GM18502 (cell line): ENCODE results near the gene MPRIP.
"Not testable (repeated sequence)": the region's sequence is repeated elsewhere in the genome, so short reads cannot be mapped to it uniquely, and the experiment has no call there.

Experiments
- ATAC-seq: cut with Tn5 transposase; IDR thresholded peaks from one replicate; pipeline ENCODE4 v1.9.1; 2021; ENCODE audit warnings: mild to moderate bottlenecking; ENCODE audit not compliant: unreplicated experiment, poor library complexity

The MPRIP gene

GRCh38 chr17:17011043-17011907 is 31.0 kb upstream of the MPRIP start:
- ATAC-seq = not testable (repeated sequence)

GRCh38 chr17:17013828-17014747 is 28.2 kb upstream of the MPRIP start:
- not testable (repeated sequence) for ATAC-seq

- not testable (repeated sequence) for ATAC-seq
Measured at GRCh38 chr17:17014748-17015124, 27.5 kb upstream of the MPRIP start.

- no peak for ATAC-seq
Measured at GRCh38 chr17:17015230-17015629, 27.0 kb upstream of the MPRIP start.

GRCh38 chr17:17016199-17017197 is 25.8 kb upstream of the MPRIP start:
- not testable (repeated sequence) for ATAC-seq

GRCh38 chr17:17017343-17018014 is 24.8 kb upstream of the MPRIP start:
- ATAC-seq = no peak

GRCh38 chr17:17018021-17018441 is 24.2 kb upstream of the MPRIP start:
- no peak for ATAC-seq

- no peak for ATAC-seq
Measured at GRCh38 chr17:17018612-17019429, 23.4 kb upstream of the MPRIP start.

- ATAC-seq = no peak
Measured at GRCh38 chr17:17019430-17019762, 22.9 kb upstream of the MPRIP start.

- ATAC-seq = no peak
Measured at GRCh38 chr17:17019891-17020456, 22.3 kb upstream of the MPRIP start.

- ATAC-seq = no peak
Measured at GRCh38 chr17:17020821-17021193, 21.4 kb upstream of the MPRIP start.

GRCh38 chr17:17021194-17021863 is 20.9 kb upstream of the MPRIP start:
- ATAC-seq = no peak

GRCh38 chr17:17022011-17022410 is 20.2 kb upstream of the MPRIP start:
- no peak for ATAC-seq

GRCh38 chr17:17022456-17022855 is 19.8 kb upstream of the MPRIP start:
- ATAC-seq = no peak

GRCh38 chr17:17024778-17025300 is 17.4 kb upstream of the MPRIP start:
- ATAC-seq = no peak

GRCh38 chr17:17025621-17026020 is 16.6 kb upstream of the MPRIP start:
- ATAC-seq = no peak

GRCh38 chr17:17026163-17026562 is 16.1 kb upstream of the MPRIP start:
- ATAC-seq = no peak
